GM23248 (cell line): ENCODE data around the gene LCE4A. TPM values are rescaled to one million over a fixed set of nuclear protein-coding genes. Genes with fewer than 3 reads are reported as not detected.
A peak's percentile ranks its signal among the peaks of the same experiment; 100 is the strongest.

Source experiments
- DNase-seq: peaks from one replicate; pipeline ENCODE4 v3.0.0-alpha.2; 2015
- H2AFZ ChIP-seq: fragments of 200-600 bp; sonication (generic); 2 replicates; pipeline ENCODE4 v1.6.1; 2016; ENCODE audit warnings: antibody characterized with exemption
- H3F3A ChIP-seq: fragments of 200-600 bp; sonication (generic); 2 replicates; pipeline ENCODE4 v1.6.1; 2016; ENCODE audit warnings: mild to moderate bottlenecking, antibody characterized with exemption, mixed run types; ENCODE audit not compliant: insufficient read depth
- H3K27ac ChIP-seq: fragments of 200-600 bp; sonication (generic); 2 replicates; pipeline ENCODE4 v1.5.1; 2016; ENCODE audit warnings: mild to moderate bottlenecking
- H3K27me3 ChIP-seq: fragments of 200-600 bp; sonication (generic); replicated peaks from 2 replicates; pipeline ENCODE4 v1.6.1; 2016; ENCODE audit warnings: mild to moderate bottlenecking; ENCODE audit not compliant: insufficient read depth
- H3K36me3 ChIP-seq: fragments of 200-600 bp; sonication (generic); 2 replicates; pipeline ENCODE4 v1.6.1; 2016; ENCODE audit warnings: low read depth, mild to moderate bottlenecking
- H3K4me1 ChIP-seq: fragments of 200-600 bp; sonication (generic); 2 replicates; pipeline ENCODE4 v1.6.1; 2016; ENCODE audit warnings: mild to moderate bottlenecking; ENCODE audit not compliant: insufficient read depth
- H3K4me2 ChIP-seq: fragments of 200-600 bp; sonication (generic); one replicate; pipeline ENCODE4 v1.6.1; 2016; ENCODE audit warnings: mild to moderate bottlenecking; ENCODE audit not compliant: unreplicated experiment
- H3K4me3 ChIP-seq: fragments of 200-600 bp; sonication (generic); 2 replicates; pipeline ENCODE4 v1.5.1; 2016; ENCODE audit warnings: mild to moderate bottlenecking
- H3K79me2 ChIP-seq: fragments of 200-600 bp; sonication (generic); 2 replicates; pipeline ENCODE4 v1.6.1; 2016; ENCODE audit warnings: mild to moderate bottlenecking; ENCODE audit not compliant: insufficient read depth
- H3K9ac ChIP-seq: fragments of 200-600 bp; sonication (generic); 2 replicates; pipeline ENCODE4 v1.6.1; 2016; ENCODE audit warnings: mild to moderate bottlenecking
- H3K9me2 ChIP-seq: fragments of 200-600 bp; sonication (generic); 2 replicates; pipeline ENCODE4 v1.6.1; 2016; ENCODE audit warnings: mixed run types, mild to moderate bottlenecking, moderate library complexity; ENCODE audit not compliant: insufficient read depth
- H3K9me3 ChIP-seq: fragments of 200-600 bp; sonication (generic); one replicate; pipeline ENCODE4 v1.6.1; 2017; ENCODE audit warnings: low read depth
- H4K20me1 ChIP-seq: fragments of 200-600 bp; sonication (generic); 2 replicates; pipeline ENCODE4 v1.6.0; 2016; ENCODE audit not compliant: insufficient read depth
- EZH2 ChIP-seq: fragments of 200-600 bp; sonication (generic); IDR thresholded peaks from 2 replicates; pipeline ENCODE4 v1.6.1; 2018; ENCODE audit warnings: antibody characterized with exemption, mild to moderate bottlenecking; ENCODE audit not compliant: insufficient read depth, poor library complexity, severe bottlenecking
- EZH2phosphoT487 ChIP-seq: fragments of 200-600 bp; sonication (generic); IDR thresholded peaks from 2 replicates; pipeline ENCODE4 v1.6.1; 2018; ENCODE audit warnings: antibody characterized with exemption, moderate library complexity, mild to moderate bottlenecking, low read depth; ENCODE audit not compliant: insufficient read depth
- WGBS, 2 experiments: methylation state at CpG; one replicate each; pipeline ENCODE4 v1.1.6; 2015 to 2017; ENCODE audit warnings: low lambda C conversion rate in 2 of 2, low coverage in 1 of 2; ENCODE audit errors: missing lambda C conversion rate in 2 of 2; 5-methylcytosine and 5-hydroxymethylcytosine counted together
- in situ Hi-C: fragments of 300-500 bp; cut with MboI; formaldehyde crosslinking; loops from 2 replicates; pipeline ENCODE4 v1.15.0; 2020
- polyA plus RNA-seq: library from polyadenylated mRNA; unstranded; fragments of >200 nt; fragmentation: Nextera tagmentation; extraction: Ambion mirVana; gene quantifications from 2 replicates; pipeline ENCODE4 v1.2.1, GENCODE V29; 2016
- total RNA-seq: library from RNA; depleted of rRNA; stranded (reverse); fragments of >200 nt; shearing (Covaris generic); gene quantifications from 2 replicates; pipeline ENCODE4 v1.2.3, GENCODE V29; 2014

Gene LCE4A
- total and polyA plus RNA-seq, 2 experiments from 2014 or later: 0.39 TPM; not detected in 1

- Histone ChIP-seq H3F3A (peaks cover 25% of the 10 kb centered on the region; the same call in 1 of the 2 replicates), H2AFZ (peak within 1 kb of the TSS; percentile 57), H3K9ac (no peak within 1 kb of the TSS), H3K4me3 (peak within 1 kb of the TSS; percentile 11; the same call in 1 of the 2 replicates), H3K79me2 (no peaks in the 10 kb centered on the region), H4K20me1 (no peaks in the 10 kb centered on the region), H3K27ac (peak within 1 kb of the TSS; percentile 50), H3K27me3 (no peaks in the 10 kb centered on the region), H3K9me2 (no peaks in the 10 kb centered on the region), H3K4me1 (peaks cover 32% of the 10 kb centered on the region), H3K36me3 (no peaks in the 10 kb centered on the region), H3K4me2 (peak within 1 kb of the TSS; percentile 41), H3K9me3 (no peaks in the 10 kb centered on the region)
- in situ Hi-C loops: no loop called here
- peak; percentile 61 for DNase-seq
- WGBS, 2 experiments: 2 to 13% methylated on average over 4 of the region's 4 CpGs
- no peak for TF ChIP-seq EZH2
- TF ChIP-seq EZH2phosphoT487: no peak
Measured at GRCh38 chr1:152697701-152698600, 10.0 kb upstream of the LCE4A start, which contains the start of gene LCE2A. Gene LCE2A, plus strand, starts transcription at chr1:152698345. Its CDS starts 557 bp downstream, at chr1:152698902.

- DNase-seq: peak; percentile 54
- 36 to 41% methylated on average over 4 of the region's 4 CpGs for WGBS, 2 experiments
- Histone ChIP-seq H3K9me2 (no peaks in the 10 kb centered on the region), H3K9me3 (no peaks in the 10 kb centered on the region), H3K4me2 (peak overlapping the region; percentile 49), H3F3A (peaks cover 25% of the 10 kb centered on the region; the same call in 1 of the 2 replicates), H3K4me1 (peaks cover 32% of the 10 kb centered on the region), H2AFZ (peak overlapping the region; percentile 57), H3K9ac (no peak overlapping the region), H3K4me3 (peak overlapping the region; percentile 8; the same call in 1 of the 2 replicates), H3K36me3 (no peaks in the 10 kb centered on the region), H3K27me3 (no peaks in the 10 kb centered on the region), H3K27ac (peak overlapping the region; percentile 50), H3K79me2 (no peaks in the 10 kb centered on the region), H4K20me1 (no peaks in the 10 kb centered on the region)
- TF ChIP-seq EZH2phosphoT487 (no peak), EZH2 (no peak)
- in situ Hi-C loops: no loop called here
Measured at GRCh38 chr1:152699746-152700145, 8.2 kb upstream of the LCE4A start.

- no peak overlapping the region for H3K4me3 ChIP-seq
- no peak for DNase-seq
- no peaks in the 10 kb centered on the region for H3K9me2 ChIP-seq
- no peaks in the 10 kb centered on the region; the same call in 1 of the 2 replicates for H3K27me3 ChIP-seq
- no peaks in the 10 kb centered on the region for H3F3A ChIP-seq
- H3K4me2 ChIP-seq: no peak overlapping the region
- in situ Hi-C loops: no loop called here
- H2AFZ ChIP-seq: no peak overlapping the region
- no peaks in the 10 kb centered on the region for H3K79me2 ChIP-seq
- no peak overlapping the region for H3K27ac ChIP-seq
- no peak overlapping the region for H3K9ac ChIP-seq
- no peaks in the 10 kb centered on the region for H3K36me3 ChIP-seq
- no peaks in the 10 kb centered on the region for H4K20me1 ChIP-seq
- H3K4me1 ChIP-seq: no peaks in the 10 kb centered on the region
- no peak for TF ChIP-seq EZH2
- no peaks in the 10 kb centered on the region for H3K9me3 ChIP-seq
Measured at GRCh38 chr1:152718238-152718637, 10.3 kb downstream of the LCE4A start.

- H3K4me2 ChIP-seq: no peak overlapping the region
Measured at GRCh38 chr1:152725261-152725660, 17.3 kb downstream of the LCE4A start.

More at GRCh38 chr1:152725261-152725660, 17.3 kb downstream of the LCE4A start:
- Histone ChIP-seq H3K27me3 (no peaks in the 10 kb centered on the region; the same call in 1 of the 2 replicates), H3F3A (no peaks in the 10 kb centered on the region), H3K9me3 (no peaks in the 10 kb centered on the region), H3K4me1 (0 out of 2 replicates have a peak, but pooled peaks cover 6% of the 10 kb centered on the region), H3K4me3 (no peak overlapping the region), H3K79me2 (no peaks in the 10 kb centered on the region), H3K9me2 (no peaks in the 10 kb centered on the region), H2AFZ (no peak overlapping the region), H4K20me1 (no peaks in the 10 kb centered on the region), H3K27ac (no peak overlapping the region), H3K9ac (no peak overlapping the region), H3K36me3 (no peaks in the 10 kb centered on the region)
- in situ Hi-C loops: no loop called here
- TF ChIP-seq EZH2: no peak
- peak; percentile 50 for DNase-seq
